MCF 10A (cell line): ENCODE results near the gene WRNIP1. TPM values are rescaled to one million over a fixed set of nuclear protein-coding genes. Genes with fewer than 3 reads are reported as not detected.

ENCODE experiments used
- BruUV-seq: library from RNA; stranded (reverse); fragments of 400-500 nt; replicated peaks from 2 replicates; lab custom pipeline; 2021; lab: Mats Ljungman, UMichigan
- CTCF ChIA-PET: fragments of 300-600 bp; sonication (Branson Sonifier 250); formaldehyde crosslinking; extraction: SDS; loops from one replicate; lab custom pipeline; 2021; ENCODE audit warnings: antibody characterized with exemption, inconsistent platforms; lab: Yijun Ruan, JAX
- POLR2A ChIA-PET: fragments of 300-600, 350-650 bp; sonication (Branson Sonifier 250); formaldehyde crosslinking; extraction: SDS; loops from one replicate; lab custom pipeline; 2020; ENCODE audit warnings: antibody characterized with exemption, inconsistent platforms; lab: Yijun Ruan, JAX
- DNase-seq: peaks from one replicate; pipeline ENCODE4 v3.0.0-alpha.2; 2018; ENCODE audit not compliant: unreplicated experiment
- H3K27ac Mint-ChIP-seq: one replicate; pipeline ENCODE4 v1.8.0; 2022; ENCODE audit warnings: mild to moderate bottlenecking, low read depth, mixed read lengths; ENCODE audit not compliant: unreplicated experiment
- H3K27me3 Mint-ChIP-seq: one replicate; pipeline ENCODE4 v1.8.0; 2022; ENCODE audit warnings: mixed read lengths; ENCODE audit not compliant: insufficient read depth, unreplicated experiment
- H3K36me3 Mint-ChIP-seq: one replicate; pipeline ENCODE4 v1.8.0; 2022; ENCODE audit warnings: mild to moderate bottlenecking, moderate library complexity, mixed read lengths; ENCODE audit not compliant: insufficient read depth, unreplicated experiment
- H3K4me1 Mint-ChIP-seq: one replicate; pipeline ENCODE4 v1.8.0; 2022; ENCODE audit warnings: mixed read lengths; ENCODE audit not compliant: insufficient read depth, unreplicated experiment
- H3K4me3 Mint-ChIP-seq: one replicate; pipeline ENCODE4 v1.8.0; 2022; ENCODE audit warnings: mild to moderate bottlenecking, moderate library complexity, mixed read lengths; ENCODE audit not compliant: unreplicated experiment
- H3K9me3 Mint-ChIP-seq: one replicate; pipeline ENCODE4 v1.8.0; 2022; ENCODE audit warnings: mixed read lengths; ENCODE audit not compliant: unreplicated experiment
- intact Hi-C: fragments of 100-400 bp; cut with micrococcal nuclease; formaldehyde crosslinking; loops from 2 replicates; pipeline ENCODE4 v1.14.1; 2022
- total RNA-seq: library from RNA; stranded (reverse); gene quantifications from 2 replicates; pipeline ENCODE4 v1.2.3, GENCODE V29; 2022
- TF ChIP-seq, protein P1 (sequence below): fragments of 200-600 bp; IDR thresholded peaks from one replicate; pipeline ENCODE4 v1.8.0; 2022; ENCODE audit warnings: antibody characterized with exemption, mild to moderate bottlenecking; ENCODE audit not compliant: unreplicated experiment

WRNIP1 gene
- total RNA-seq, 1 experiment from 2014 or later, result 44.8 TPM

GRCh38 chr6:2741756-2742155, 23.4 kb upstream of the WRNIP1 start:
- no peak overlapping the region for H3K4me3 Mint-ChIP-seq
- H3K36me3 Mint-ChIP-seq, result no peaks in the 10 kb centered on the region
- no peaks in the 10 kb centered on the region for H3K27me3 Mint-ChIP-seq
- no peaks in the 10 kb centered on the region for H3K9me3 Mint-ChIP-seq
- H3K27ac Mint-ChIP-seq, result no peak overlapping the region
- ChIA-PET POLR2A (interaction anchor here (1.1 kb wide), 1 partner anchor 82 kb away, joined by 3 read pairs; no protein-coding TSS in a partner anchor), CTCF (interaction anchor here (0.6 to 7.7 kb wide), 2 partner anchors 9 to 106 kb away, joined by 3 to 66 read pairs; partner anchors contain the start of gene MYLK4)
- no TSS peak for BruUV-seq
- no peaks in the 10 kb centered on the region for H3K4me1 Mint-ChIP-seq
- TF ChIP-seq, protein P1, sequence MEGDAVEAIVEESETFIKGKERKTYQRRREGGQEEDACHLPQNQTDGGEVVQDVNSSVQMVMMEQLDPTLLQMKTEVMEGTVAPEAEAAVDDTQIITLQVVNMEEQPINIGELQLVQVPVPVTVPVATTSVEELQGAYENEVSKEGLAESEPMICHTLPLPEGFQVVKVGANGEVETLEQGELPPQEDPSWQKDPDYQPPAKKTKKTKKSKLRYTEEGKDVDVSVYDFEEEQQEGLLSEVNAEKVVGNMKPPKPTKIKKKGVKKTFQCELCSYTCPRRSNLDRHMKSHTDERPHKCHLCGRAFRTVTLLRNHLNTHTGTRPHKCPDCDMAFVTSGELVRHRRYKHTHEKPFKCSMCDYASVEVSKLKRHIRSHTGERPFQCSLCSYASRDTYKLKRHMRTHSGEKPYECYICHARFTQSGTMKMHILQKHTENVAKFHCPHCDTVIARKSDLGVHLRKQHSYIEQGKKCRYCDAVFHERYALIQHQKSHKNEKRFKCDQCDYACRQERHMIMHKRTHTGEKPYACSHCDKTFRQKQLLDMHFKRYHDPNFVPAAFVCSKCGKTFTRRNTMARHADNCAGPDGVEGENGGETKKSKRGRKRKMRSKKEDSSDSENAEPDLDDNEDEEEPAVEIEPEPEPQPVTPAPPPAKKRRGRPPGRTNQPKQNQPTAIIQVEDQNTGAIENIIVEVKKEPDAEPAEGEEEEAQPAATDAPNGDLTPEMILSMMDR, result no peak
- no peak for DNase-seq
- intact Hi-C loops, result no loop called here

- intact Hi-C loops, result no loop called here
- Mint-ChIP-seq H3K36me3 (no peaks in the 10 kb centered on the region), H3K27ac (no peak overlapping the region), H3K27me3 (no peaks in the 10 kb centered on the region), H3K4me1 (no peaks in the 10 kb centered on the region), H3K9me3 (no peaks in the 10 kb centered on the region), H3K4me3 (no peak overlapping the region)
- CTCF ChIA-PET, result interaction anchor here (0.7 to 1.2 kb wide), 3 partner anchors 11 to 1147 kb away, joined by 4 to 5 read pairs (median 4); no protein-coding TSS in a partner anchor
- DNase-seq, result no peak
- TF ChIP-seq, protein P1, result no peak
- POLR2A ChIA-PET, result interaction anchor here (0.5 to 0.9 kb wide), 2 partner anchors 22 to 40 kb away, joined by 3 to 4 read pairs; partner anchors contain the start of gene WRNIP1
- BruUV-seq, result no TSS peak
Observed at GRCh38 chr6:2743280-2744208, 21.6 kb upstream of the WRNIP1 start.

GRCh38 chr6:2744209-2744771, 20.9 kb upstream of the WRNIP1 start:
- H3K36me3 Mint-ChIP-seq, result no peaks in the 10 kb centered on the region
- intact Hi-C loops, result no loop called here
- BruUV-seq, result no TSS peak
- TF ChIP-seq, protein P1, result peak; percentile 18
- no peak overlapping the region for H3K4me3 Mint-ChIP-seq
- ChIA-PET POLR2A (interaction anchor here (0.9 kb wide), 1 partner anchor 21 kb away, joined by 4 read pairs; the partner anchor contains the start of gene WRNIP1), CTCF (interaction anchor here (1.2 kb wide), 1 partner anchor 12 kb away, joined by 4 read pairs; no protein-coding TSS in a partner anchor)
- DNase-seq, result no peak
- H3K27ac Mint-ChIP-seq, result no peak overlapping the region
- no peaks in the 10 kb centered on the region for H3K9me3 Mint-ChIP-seq
- H3K27me3 Mint-ChIP-seq, result no peaks in the 10 kb centered on the region
- no peaks in the 10 kb centered on the region for H3K4me1 Mint-ChIP-seq

- ChIA-PET POLR2A (interaction anchor here (0.7 to 0.9 kb wide), 2 partner anchors 11 to 21 kb away, joined by 3 to 4 read pairs; partner anchors contain the start of gene WRNIP1), CTCF (interaction anchor here (1.0 kb wide), 1 partner anchor 1148 kb away, joined by 3 read pairs; no protein-coding TSS in a partner anchor)
- no peaks in the 10 kb centered on the region for H3K36me3 Mint-ChIP-seq
- H3K9me3 Mint-ChIP-seq, result no peaks in the 10 kb centered on the region
- no peak overlapping the region for H3K27ac Mint-ChIP-seq
- no TSS peak for BruUV-seq
- intact Hi-C loops, result no loop called here
- no peaks in the 10 kb centered on the region for H3K27me3 Mint-ChIP-seq
- TF ChIP-seq, protein P1, result no peak
- no peak overlapping the region for H3K4me3 Mint-ChIP-seq
- no peaks in the 10 kb centered on the region for H3K4me1 Mint-ChIP-seq
- DNase-seq, result no peak
Observed at GRCh38 chr6:2744778-2745177, 20.4 kb upstream of the WRNIP1 start.
